ENCODE measurements around the gene NAALADL2. TPM values are rescaled to one million over a fixed set of nuclear protein-coding genes. Genes with fewer than 3 reads are reported as not detected.
A peak's percentile ranks its signal among the peaks of the same experiment; 100 is the strongest.

The NAALADL2 gene
- total RNA-seq, 1 donor from 2014 or later = 2.9 TPM

DNA sequence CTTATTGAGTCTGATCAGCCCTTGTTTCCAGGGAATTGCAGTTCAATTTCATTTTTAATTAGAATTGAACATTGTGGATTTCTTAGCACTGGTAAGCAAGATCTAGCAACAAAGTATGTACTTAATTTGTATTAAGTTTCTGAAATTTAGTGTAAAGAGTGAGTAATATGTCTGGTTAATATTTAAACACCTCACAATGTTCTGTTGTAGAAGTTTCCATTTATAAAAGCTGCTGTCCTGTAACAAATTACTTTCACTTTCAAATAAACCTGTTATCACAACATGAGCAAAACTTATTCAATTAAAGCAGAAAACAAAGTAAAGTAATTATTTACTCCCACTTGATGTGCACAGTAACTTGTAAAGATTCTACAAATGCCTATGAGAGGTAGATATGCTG is 448.5 kb downstream of the NAALADL2 start:
- TF ChIP-seq, protein P1, sequence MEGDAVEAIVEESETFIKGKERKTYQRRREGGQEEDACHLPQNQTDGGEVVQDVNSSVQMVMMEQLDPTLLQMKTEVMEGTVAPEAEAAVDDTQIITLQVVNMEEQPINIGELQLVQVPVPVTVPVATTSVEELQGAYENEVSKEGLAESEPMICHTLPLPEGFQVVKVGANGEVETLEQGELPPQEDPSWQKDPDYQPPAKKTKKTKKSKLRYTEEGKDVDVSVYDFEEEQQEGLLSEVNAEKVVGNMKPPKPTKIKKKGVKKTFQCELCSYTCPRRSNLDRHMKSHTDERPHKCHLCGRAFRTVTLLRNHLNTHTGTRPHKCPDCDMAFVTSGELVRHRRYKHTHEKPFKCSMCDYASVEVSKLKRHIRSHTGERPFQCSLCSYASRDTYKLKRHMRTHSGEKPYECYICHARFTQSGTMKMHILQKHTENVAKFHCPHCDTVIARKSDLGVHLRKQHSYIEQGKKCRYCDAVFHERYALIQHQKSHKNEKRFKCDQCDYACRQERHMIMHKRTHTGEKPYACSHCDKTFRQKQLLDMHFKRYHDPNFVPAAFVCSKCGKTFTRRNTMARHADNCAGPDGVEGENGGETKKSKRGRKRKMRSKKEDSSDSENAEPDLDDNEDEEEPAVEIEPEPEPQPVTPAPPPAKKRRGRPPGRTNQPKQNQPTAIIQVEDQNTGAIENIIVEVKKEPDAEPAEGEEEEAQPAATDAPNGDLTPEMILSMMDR (IDR thresholded peaks at IDR 0.05; ENCODE audit: insufficient read depth, low read length, poor library complexity, severe bottlenecking) = no peak
- no peaks in the 10 kb centered on the region for H3K36me3 ChIP-seq (ENCODE audit: control insufficient read depth, insufficient read depth, low read length)
- H3K27me3 ChIP-seq (ENCODE audit: control insufficient read depth, insufficient read depth, low read length) = no peaks in the 10 kb centered on the region
- DNase-seq (ENCODE audit: low read depth) = peak; percentile 29
- no peak overlapping the region for H3K4me3 ChIP-seq (ENCODE audit: low read depth, low read length)

DNA sequence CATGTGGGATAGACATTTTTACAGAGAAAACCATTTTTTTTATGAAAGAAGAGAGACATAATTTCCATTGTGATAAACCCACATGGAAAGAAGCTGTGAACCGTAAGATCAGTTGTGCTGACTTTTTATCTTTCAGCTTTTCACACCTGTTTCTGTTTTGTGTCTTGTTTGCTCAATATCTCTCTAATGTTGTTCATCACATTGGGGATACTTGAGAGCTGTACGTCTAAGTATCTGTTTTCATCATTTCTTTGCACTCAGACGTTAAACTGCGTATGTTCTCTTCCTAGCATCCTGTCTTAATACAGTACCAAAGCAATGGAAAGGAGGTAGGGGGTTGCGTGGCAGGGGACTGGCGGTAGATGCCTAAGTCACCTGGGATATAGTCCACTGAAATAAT is 449.0 kb downstream of the NAALADL2 start:
- TF ChIP-seq, protein P1 (IDR thresholded peaks at IDR 0.05; ENCODE audit: insufficient read depth, low read length, poor library complexity, severe bottlenecking) = no peak
- Histone ChIP-seq H3K36me3 (ENCODE audit: control insufficient read depth, insufficient read depth, low read length) (no peaks in the 10 kb centered on the region), H3K4me3 (ENCODE audit: low read depth, low read length) (no peak overlapping the region), H3K27me3 (ENCODE audit: control insufficient read depth, insufficient read depth, low read length) (no peaks in the 10 kb centered on the region)
- DNase-seq (ENCODE audit: low read depth) = no peak

DNA sequence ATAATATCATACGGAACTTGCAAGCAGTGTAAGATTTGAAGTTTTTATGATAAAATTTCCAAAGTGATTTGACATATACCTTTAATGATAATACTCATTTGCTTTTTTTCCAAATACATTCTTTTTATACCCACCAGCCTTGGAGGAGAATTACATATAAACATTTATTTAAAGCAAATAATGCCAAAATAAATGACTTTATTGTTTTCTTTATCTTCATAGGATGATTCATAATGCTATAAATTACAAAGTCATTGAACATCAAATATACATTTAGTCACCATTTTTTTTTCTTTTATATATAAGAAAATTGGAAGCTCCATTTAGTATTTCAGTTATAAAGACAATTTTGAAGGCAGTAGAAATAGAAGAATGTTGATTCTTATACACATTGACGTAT is 450.9 kb downstream of the NAALADL2 start:
- no peak for DNase-seq (ENCODE audit: low read depth)
- TF ChIP-seq, protein P1 (IDR thresholded peaks at IDR 0.05; ENCODE audit: insufficient read depth, low read length, poor library complexity, severe bottlenecking) = no peak
- H3K36me3 ChIP-seq (ENCODE audit: control insufficient read depth, insufficient read depth, low read length) = no peaks in the 10 kb centered on the region
- no peaks in the 10 kb centered on the region for H3K27me3 ChIP-seq (ENCODE audit: control insufficient read depth, insufficient read depth, low read length)
- H3K4me3 ChIP-seq (ENCODE audit: low read depth, low read length) = no peak overlapping the region

DNA sequence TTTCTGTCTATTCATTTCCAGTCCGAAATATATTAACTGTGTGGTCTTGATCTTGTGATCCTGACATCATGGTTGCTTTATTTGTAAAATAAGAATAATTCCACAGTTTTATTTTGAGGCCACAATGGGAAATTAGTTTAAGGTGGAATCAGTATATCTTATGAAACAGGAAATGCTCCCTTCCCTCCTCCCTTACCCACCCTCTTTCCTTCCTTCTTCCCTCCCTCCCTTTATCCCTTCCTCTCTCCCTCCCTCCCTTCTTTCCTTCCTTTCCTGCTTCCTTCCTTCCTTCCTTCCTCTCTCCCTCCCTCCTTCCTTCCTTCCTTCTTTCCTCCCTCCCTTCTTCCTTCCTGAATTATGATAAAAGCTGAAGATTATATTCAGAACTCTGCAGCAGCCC is 452.3 kb downstream of the NAALADL2 start:
- H3K36me3 ChIP-seq (ENCODE audit: control insufficient read depth, insufficient read depth, low read length) = no peaks in the 10 kb centered on the region
- TF ChIP-seq, protein P1 (IDR thresholded peaks at IDR 0.05; ENCODE audit: insufficient read depth, low read length, poor library complexity, severe bottlenecking) = no peak
- no peak overlapping the region for H3K4me3 ChIP-seq (ENCODE audit: low read depth, low read length)
- H3K27me3 ChIP-seq (ENCODE audit: control insufficient read depth, insufficient read depth, low read length) = no peaks in the 10 kb centered on the region
- no peak for DNase-seq (ENCODE audit: low read depth)

DNA sequence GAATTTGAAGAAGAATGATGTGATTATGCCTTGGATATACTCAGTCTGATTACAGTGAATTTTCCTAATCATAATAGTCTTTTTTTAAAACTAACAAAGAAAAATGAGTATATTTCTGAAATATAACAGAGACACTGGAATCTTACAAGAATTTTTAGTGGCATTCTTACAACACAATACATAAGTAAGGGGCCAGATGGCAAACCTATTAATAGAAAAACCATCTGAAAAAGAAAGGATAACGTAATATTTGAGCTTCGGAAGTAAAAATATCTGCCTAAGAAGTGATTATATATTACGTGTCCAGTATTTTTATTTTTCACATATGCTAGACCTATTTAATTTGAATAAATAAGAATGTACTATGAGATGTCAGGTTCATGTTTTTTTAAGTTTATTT is 452.8 kb downstream of the NAALADL2 start:
- TF ChIP-seq, protein P1 (IDR thresholded peaks at IDR 0.05; ENCODE audit: insufficient read depth, low read length, poor library complexity, severe bottlenecking) = no peak

DNA sequence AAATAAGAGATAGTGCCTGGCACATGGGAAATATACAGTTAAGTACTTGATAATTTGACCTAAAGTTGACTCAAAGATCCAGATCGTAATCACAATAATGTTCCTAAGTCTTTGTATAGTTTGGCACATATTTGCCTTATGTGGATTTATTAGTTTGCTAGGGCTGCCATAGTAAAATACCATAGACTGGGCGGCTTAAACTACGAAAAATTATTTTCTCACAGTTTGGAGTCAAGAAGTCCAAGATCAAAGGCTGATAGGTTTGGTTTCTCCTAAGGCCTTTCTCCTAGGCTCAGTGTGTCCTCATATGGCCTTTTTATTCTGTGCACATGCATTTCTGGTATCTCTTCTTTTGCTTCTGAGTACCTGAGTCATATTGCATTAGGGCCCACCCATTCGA is 453.7 kb downstream of the NAALADL2 start:
- H3K4me3 ChIP-seq (ENCODE audit: low read depth, low read length) = no peak overlapping the region
- DNase-seq (ENCODE audit: low read depth) = no peak
- no peaks in the 10 kb centered on the region for H3K27me3 ChIP-seq (ENCODE audit: control insufficient read depth, insufficient read depth, low read length)
- TF ChIP-seq, protein P1 (IDR thresholded peaks at IDR 0.05; ENCODE audit: insufficient read depth, low read length, poor library complexity, severe bottlenecking) = no peak
- H3K36me3 ChIP-seq (ENCODE audit: control insufficient read depth, insufficient read depth, low read length) = no peaks in the 10 kb centered on the region

More for the DNA sequence above, 452.8 kb downstream of the NAALADL2 start:
- H3K36me3 ChIP-seq (ENCODE audit: control insufficient read depth, insufficient read depth, low read length) = no peaks in the 10 kb centered on the region
- DNase-seq (ENCODE audit: low read depth) = no peak
- H3K4me3 ChIP-seq (ENCODE audit: low read depth, low read length) = no peak overlapping the region
- no peaks in the 10 kb centered on the region for H3K27me3 ChIP-seq (ENCODE audit: control insufficient read depth, insufficient read depth, low read length)

Data from kidney epithelial cell (primary cell).